Measurements from ENCODE around the gene DYTN.

- TF ChIP-seq EZH2 (IDR thresholded peaks at IDR 0.05; ENCODE audit: borderline replicate concordance, low read depth, low read length, severe bottlenecking): no peak
- TF ChIP-seq CTCF (IDR thresholded peaks at IDR 0.05; ENCODE audit: borderline replicate concordance, extremely low read depth, low read length, poor library complexity, severe bottlenecking): no peak
These were observed 11.0 kb downstream of the DYTN start for GRCh38 chr2:206707164-206707701.

Measured in DND-41 (cell line).